ENCODE measurements around the gene RIOK1. TPM values are rescaled to one million over a fixed set of nuclear protein-coding genes. Genes with fewer than 3 reads are reported as not detected.

The RIOK1 gene
- total RNA-seq, 1 experiment from 2014 or later: 39.0 TPM

DNA sequence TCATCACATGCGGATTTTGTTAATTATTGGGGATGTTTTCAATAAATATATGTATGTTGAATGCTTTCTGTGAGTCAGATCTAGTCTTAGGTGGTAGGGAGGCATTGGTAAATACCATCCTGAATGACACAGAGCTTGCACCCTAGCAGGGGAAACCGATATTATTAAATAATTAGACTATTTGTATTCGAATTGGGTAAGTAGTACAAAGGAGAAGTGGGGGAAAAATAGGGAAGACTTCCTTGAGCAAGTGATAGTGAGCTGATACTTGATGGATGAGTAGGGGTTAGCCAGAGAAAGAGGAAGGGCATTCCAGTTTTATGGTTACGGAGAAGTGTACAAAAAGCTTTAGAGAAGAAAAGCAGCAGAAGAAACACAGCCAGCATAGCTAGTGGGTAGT is 1.5 kb downstream of the RIOK1 start:
- no peaks in the 10 kb centered on the region for H3K9me2 ChIP-seq (ENCODE audit: insufficient read depth)
- 0 out of 2 replicates have a peak overlapping the region, but pooled peaks have one; percentile 83 for H3K9ac ChIP-seq (ENCODE audit: low read length)
- DNase-seq (ENCODE audit: low read depth, low spot score) (no peak), ATAC-seq (no peak)
- peaks cover 57% of the 10 kb centered on the region for H3K79me2 ChIP-seq (ENCODE audit: insufficient read depth, low read length)
- no peak overlapping the region for H3K27ac ChIP-seq (ENCODE audit: low read depth, low read length)
- ChIA-PET CTCF (no interaction called here), POLR2A (no interaction called here), RAD21 (ENCODE audit: low non-redundant PET in 1 of 2, low total read pairs in 2 of 2, uncharacterized antibody in 2 of 2, unreplicated experiment in 2 of 2) (no interaction called here)
- peaks cover 11 to 35% of the 10 kb centered on the region in 2 experiments; a peak in 3 of 4 replicates for H3K36me3 ChIP-seq (ENCODE audit: control insufficient read depth in 1 of 2, insufficient read depth in 2 of 2, low read length in 2 of 2)
- intact Hi-C loops (cut with micrococcal nuclease): loop anchor here (5.0 kb wide), 1 partner anchor 714 kb away; no protein-coding TSS in a partner anchor
- H3K4me2 ChIP-seq (ENCODE audit: low read length): peak overlapping the region; percentile 91
- BruUV-seq (replicated peaks): no TSS peak
- no peaks in the 10 kb centered on the region for H3K27me3 ChIP-seq (ENCODE audit: insufficient read depth, low read length)
- no peaks in the 10 kb centered on the region for H3K9me3 ChIP-seq (ENCODE audit: control insufficient read depth in 1 of 2, insufficient read depth in 1 of 2, low read depth in 1 of 2, low read length in 2 of 2)
- peaks cover 5 to 21% of the 10 kb centered on the region in 2 experiments; a peak in 3 of 4 replicates for H3K4me1 ChIP-seq (ENCODE audit: control insufficient read depth in 1 of 2, insufficient read depth in 2 of 2, low read length in 2 of 2)
- no peak overlapping the region for H2AFZ ChIP-seq (ENCODE audit: low read depth, low read length, poor library complexity, severe bottlenecking)
- peak overlapping the region; percentile 91 to 96; a peak in 3 of 4 replicates for H3K4me3 ChIP-seq (replicated peaks in 1 of 2; ENCODE audit: low read depth in 1 of 2, low read length in 2 of 2)
- H4K20me1 ChIP-seq (ENCODE audit: insufficient read depth): no peaks in the 10 kb centered on the region
- no peak for TF ChIP-seq MAX (IDR thresholded peaks at IDR 0.05)
- TF ChIP-seq ATF3 (IDR thresholded peaks at IDR 0.05): no peak
- TF ChIP-seq FOSL1 (IDR thresholded peaks at IDR 0.05; ENCODE audit: low read depth): no peak
- TF ChIP-seq EZH2 (IDR thresholded peaks at IDR 0.05): no peak
- TF ChIP-seq EGR1 (IDR thresholded peaks at IDR 0.05; ENCODE audit: low read depth): no peak
- no peak for TF ChIP-seq SIN3A (IDR thresholded peaks at IDR 0.05; ENCODE audit: low read depth)
- TF ChIP-seq RAD21 (IDR thresholded peaks at IDR 0.05; ENCODE audit: low read depth): no peak
- TF ChIP-seq REST (IDR thresholded peaks at IDR 0.05; ENCODE audit: low read depth): no peak
- no peak for TF ChIP-seq POLR2AphosphoS5 (IDR thresholded peaks at IDR 0.05; ENCODE audit: low read depth, low read length)
- TF ChIP-seq SRF (IDR thresholded peaks at IDR 0.05; ENCODE audit: low read depth): no peak
- TF ChIP-seq TCF7L2 (IDR thresholded peaks at IDR 0.05; ENCODE audit: borderline replicate concordance, extremely low read depth, insufficient read depth, insufficient read length): no peak
- no peak for TF ChIP-seq YY1 (IDR thresholded peaks at IDR 0.05; ENCODE audit: extremely low read depth, insufficient replicate concordance, low read depth, low read length)
- TF ChIP-seq, protein P1, sequence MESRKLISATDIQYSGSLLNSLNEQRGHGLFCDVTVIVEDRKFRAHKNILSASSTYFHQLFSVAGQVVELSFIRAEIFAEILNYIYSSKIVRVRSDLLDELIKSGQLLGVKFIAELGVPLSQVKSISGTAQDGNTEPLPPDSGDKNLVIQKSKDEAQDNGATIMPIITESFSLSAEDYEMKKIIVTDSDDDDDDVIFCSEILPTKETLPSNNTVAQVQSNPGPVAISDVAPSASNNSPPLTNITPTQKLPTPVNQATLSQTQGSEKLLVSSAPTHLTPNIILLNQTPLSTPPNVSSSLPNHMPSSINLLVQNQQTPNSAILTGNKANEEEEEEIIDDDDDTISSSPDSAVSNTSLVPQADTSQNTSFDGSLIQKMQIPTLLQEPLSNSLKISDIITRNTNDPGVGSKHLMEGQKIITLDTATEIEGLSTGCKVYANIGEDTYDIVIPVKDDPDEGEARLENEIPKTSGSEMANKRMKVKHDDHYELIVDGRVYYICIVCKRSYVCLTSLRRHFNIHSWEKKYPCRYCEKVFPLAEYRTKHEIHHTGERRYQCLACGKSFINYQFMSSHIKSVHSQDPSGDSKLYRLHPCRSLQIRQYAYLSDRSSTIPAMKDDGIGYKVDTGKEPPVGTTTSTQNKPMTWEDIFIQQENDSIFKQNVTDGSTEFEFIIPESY (IDR thresholded peaks at IDR 0.05; ENCODE audit: extremely low read depth, insufficient replicate concordance, low read length): no peak
- TF ChIP-seq ELF1 (IDR thresholded peaks at IDR 0.05; ENCODE audit: borderline replicate concordance, low read depth): no peak
